Ovary (tissue), 3 donors: ENCODE measurements around the gene TP53I11.

ENCODE experiments used
- EP300 ChIP-seq: sonication (generic); formaldehyde crosslinking; IDR thresholded peaks from one replicate; pipeline ENCODE4 v1.6.1; 2017; ENCODE audit warnings: antibody characterized with exemption
- POLR2A ChIP-seq: fragments of 450-650 bp; IDR thresholded peaks from one replicate; pipeline ENCODE4 v1.6.1; 2017; ENCODE audit warnings: antibody characterized with exemption, mild to moderate bottlenecking, moderate library complexity
- TF ChIP-seq, protein P1 (sequence below), 3 donors: fragments of 450-650 bp in 2 of 3; fragments of 200-600 bp in 1 of 3; IDR thresholded peaks; one replicate each; pipeline versions ENCODE4 v1.5.1 to v1.8.0; 2016 to 2022; ENCODE audit warnings: antibody characterized with exemption in 3 of 3, mild to moderate bottlenecking in 1 of 3
- donor health status: DM: no; HTN: no; CAD: no.

- no peak for TF ChIP-seq POLR2A
- TF ChIP-seq, protein P1, sequence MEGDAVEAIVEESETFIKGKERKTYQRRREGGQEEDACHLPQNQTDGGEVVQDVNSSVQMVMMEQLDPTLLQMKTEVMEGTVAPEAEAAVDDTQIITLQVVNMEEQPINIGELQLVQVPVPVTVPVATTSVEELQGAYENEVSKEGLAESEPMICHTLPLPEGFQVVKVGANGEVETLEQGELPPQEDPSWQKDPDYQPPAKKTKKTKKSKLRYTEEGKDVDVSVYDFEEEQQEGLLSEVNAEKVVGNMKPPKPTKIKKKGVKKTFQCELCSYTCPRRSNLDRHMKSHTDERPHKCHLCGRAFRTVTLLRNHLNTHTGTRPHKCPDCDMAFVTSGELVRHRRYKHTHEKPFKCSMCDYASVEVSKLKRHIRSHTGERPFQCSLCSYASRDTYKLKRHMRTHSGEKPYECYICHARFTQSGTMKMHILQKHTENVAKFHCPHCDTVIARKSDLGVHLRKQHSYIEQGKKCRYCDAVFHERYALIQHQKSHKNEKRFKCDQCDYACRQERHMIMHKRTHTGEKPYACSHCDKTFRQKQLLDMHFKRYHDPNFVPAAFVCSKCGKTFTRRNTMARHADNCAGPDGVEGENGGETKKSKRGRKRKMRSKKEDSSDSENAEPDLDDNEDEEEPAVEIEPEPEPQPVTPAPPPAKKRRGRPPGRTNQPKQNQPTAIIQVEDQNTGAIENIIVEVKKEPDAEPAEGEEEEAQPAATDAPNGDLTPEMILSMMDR (IDR thresholded peaks at IDR 0.05): no peak
- TF ChIP-seq EP300: no peak
These were observed 27.7 kb upstream of the TP53I11 start for GRCh38 chr11:44978274-44978960.
